GM12864 (cell line): ENCODE data around the gene MAST4.
A peak's percentile ranks its signal among the peaks of the same experiment; 100 is the strongest.
"Not testable (repeated sequence)": the region's sequence is repeated elsewhere in the genome, so short reads cannot be mapped to it uniquely, and the experiment has no call there.

Experiments
- DNase-seq: peaks from one replicate; pipeline ENCODE4 v3.0.0-alpha.2; 2011; ENCODE audit warnings: low read depth
- H3K4me3 ChIP-seq: 2 replicates; pipeline ENCODE4 v1.5.1; 2011; ENCODE audit warnings: mild to moderate bottlenecking, low read depth, low read length, control low read depth
- CTCF ChIP-seq: IDR thresholded peaks from 2 replicates; pipeline ENCODE4 v1.5.1; 2011; ENCODE audit warnings: low read depth, mild to moderate bottlenecking, moderate library complexity, low read length, control low read depth, inconsistent platforms; ENCODE audit errors: missing control alignments

MAST4 gene

GRCh38 chr5:66684663-66685062 lies 88.5 kb downstream of the MAST4 start:
- TF ChIP-seq CTCF = no peak
- DNase-seq = no peak
- no peak overlapping the region for H3K4me3 ChIP-seq

GRCh38 chr5:66689522-66690220 lies 93.5 kb downstream of the MAST4 start:
- TF ChIP-seq CTCF = no peak
- H3K4me3 ChIP-seq = no peak overlapping the region
- no peak for DNase-seq

GRCh38 chr5:66694036-66694435 lies 97.8 kb downstream of the MAST4 start:
- no peak for TF ChIP-seq CTCF
- no peak overlapping the region for H3K4me3 ChIP-seq
- DNase-seq = no peak

- DNase-seq, H3K4me3 ChIP-seq: not testable (repeated sequence)
Observed at GRCh38 chr5:66695840-66696239, 99.6 kb downstream of the MAST4 start.

GRCh38 chr5:66697796-66698564 lies 101.8 kb downstream of the MAST4 start:
- H3K4me3 ChIP-seq = no peak overlapping the region
- TF ChIP-seq CTCF = no peak
- DNase-seq = no peak

GRCh38 chr5:66701244-66701643 lies 105.1 kb downstream of the MAST4 start:
- TF ChIP-seq CTCF = no peak
- peak; percentile 55 for DNase-seq
- H3K4me3 ChIP-seq = no peak overlapping the region

- TF ChIP-seq CTCF = no peak
- no peak overlapping the region for H3K4me3 ChIP-seq
- no peak for DNase-seq
Observed at GRCh38 chr5:66702426-66702825, 106.2 kb downstream of the MAST4 start.
